Measurements from ENCODE around the gene TPTE2. TPM values are rescaled to one million over a fixed set of nuclear protein-coding genes. Genes with fewer than 3 reads are reported as not detected.
"Not testable (repeated sequence)": the region's sequence is repeated elsewhere in the genome, so short reads cannot be mapped to it uniquely, and the experiment has no call there.

TPTE2 gene
- not detected for total RNA-seq
- polyA plus RNA-seq: 0.05 TPM
- long read RNA-seq, donor 1: 0 reads
- long read RNA-seq, donor 2, partial matches to known transcripts: 0 of 1 reads
- long read RNA-seq, donor 2, other reads (novel, unspliced or antisense): 1 of 1 reads
- long read RNA-seq, donor 3: 0 reads
- long read RNA-seq, donor 4: 0 reads

DNA sequence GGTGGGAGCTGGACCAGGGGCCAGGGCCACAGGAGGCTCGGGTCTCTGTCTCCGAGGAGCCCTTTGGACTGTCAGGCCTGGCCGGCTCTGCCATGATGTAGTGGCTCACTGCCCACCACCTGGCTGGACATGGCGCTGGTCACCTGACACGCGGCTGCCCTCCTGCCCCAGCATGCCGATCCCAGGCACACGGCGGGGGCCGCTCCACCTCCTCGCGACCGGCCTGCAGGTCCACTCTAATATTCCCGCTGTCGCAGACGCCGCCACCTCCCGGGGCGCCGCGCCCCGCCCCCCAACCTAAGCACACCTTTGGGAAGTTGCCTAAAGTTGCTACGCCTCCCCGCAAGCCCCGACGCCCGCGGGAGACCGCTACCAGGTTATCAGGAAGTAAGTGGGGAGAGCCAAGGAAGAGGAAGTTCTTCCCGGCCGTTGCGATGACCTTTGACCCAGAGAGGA is at the start of gene TPTE2:
TPTE2 (minus strand) TSS at position 406 of the 456 bp plus-strand sequence. CDS start 58,298 bp downstream, outside the sequence.
- H3K27ac ChIP-seq (ENCODE audit: low read length); H3K4me1 ChIP-seq (ENCODE audit: control insufficient read depth, insufficient read depth, low read length); H3K9me3 ChIP-seq (ENCODE audit: control insufficient read depth, low read length); H3K27me3 ChIP-seq (ENCODE audit: control insufficient read depth, insufficient read depth); H3K4me3 ChIP-seq (ENCODE audit: low read length); DNase-seq; intact Hi-C loops (cut with DNase I): not testable (repeated sequence)
- 87% methylated on average over 32 of the region's 32 CpGs for WGBS
- ATAC-seq: peak in 1 of 2 donors; percentile 14

DNA sequence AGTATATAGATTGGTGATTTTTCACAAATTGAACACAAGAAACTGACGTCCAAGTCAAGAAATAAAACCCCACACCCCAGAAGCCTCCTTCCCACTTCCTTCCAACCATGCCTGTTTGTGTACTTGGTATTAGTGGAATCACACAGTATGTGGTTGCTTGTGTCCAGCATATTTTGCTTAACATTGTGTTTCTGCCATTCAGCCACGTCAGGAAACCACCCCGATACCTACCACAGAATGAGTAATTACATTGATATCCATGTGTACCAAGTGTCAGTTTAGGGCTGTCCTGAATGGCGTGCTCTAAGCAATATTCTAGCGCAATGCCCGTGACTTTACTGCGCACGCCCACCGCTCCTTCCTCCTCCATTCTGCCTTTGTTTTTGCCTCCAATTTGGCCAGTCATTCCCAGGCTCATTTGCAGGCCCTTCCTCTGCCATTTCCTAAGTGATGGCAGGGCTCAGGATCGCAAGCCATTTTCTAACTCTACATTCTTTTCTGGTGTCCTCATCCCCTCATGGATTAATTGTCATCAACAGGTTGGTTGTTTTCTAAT is 46.3 kb upstream of the TPTE2 start:
- intact Hi-C loops (cut with DNase I): no loop called here
- ATAC-seq (no peak), DNase-seq (no peak)
- Histone ChIP-seq H3K4me1 (ENCODE audit: control insufficient read depth, insufficient read depth, low read length) (no peaks in the 10 kb centered on the region), H3K9me3 (ENCODE audit: control insufficient read depth, low read length) (no peaks in the 10 kb centered on the region), H3K27me3 (ENCODE audit: control insufficient read depth, insufficient read depth) (no peaks in the 10 kb centered on the region), H3K4me3 (ENCODE audit: low read length) (no peak overlapping the region), H3K27ac (ENCODE audit: low read length) (no peak overlapping the region)
- WGBS: 91% methylated on average over 10 of the region's 10 CpGs

DNA sequence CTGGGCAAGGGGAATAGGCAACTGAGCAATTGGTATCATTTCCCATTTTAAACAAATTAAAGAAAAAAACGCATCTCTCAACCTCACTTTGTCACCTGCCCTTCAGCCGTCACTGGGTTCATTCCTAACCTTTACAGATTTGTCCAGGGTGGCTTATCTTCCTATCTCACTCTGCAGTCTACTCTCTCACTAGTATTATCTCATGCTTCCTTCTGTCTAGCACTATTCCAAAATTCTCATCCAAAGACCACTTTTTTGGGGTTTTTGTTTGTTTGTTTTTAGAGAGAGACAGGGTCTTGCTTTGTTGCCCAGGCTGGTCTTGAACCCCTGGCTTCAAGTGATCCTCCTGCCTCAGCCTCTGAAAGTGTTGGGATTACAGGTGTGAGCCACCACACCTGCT is 45.4 kb upstream of the TPTE2 start:
- no peaks in the 10 kb centered on the region for H3K4me1 ChIP-seq (ENCODE audit: control insufficient read depth, insufficient read depth, low read length)
- intact Hi-C loops (cut with DNase I): no loop called here
- H3K27ac ChIP-seq (ENCODE audit: low read length): no peak overlapping the region
- no peak overlapping the region for H3K4me3 ChIP-seq (ENCODE audit: low read length)
- H3K27me3 ChIP-seq (ENCODE audit: control insufficient read depth, insufficient read depth): no peaks in the 10 kb centered on the region
- no peaks in the 10 kb centered on the region for H3K9me3 ChIP-seq (ENCODE audit: control insufficient read depth, low read length)
- ATAC-seq: no peak
- 94% methylated on average over 2 of the region's 2 CpGs for WGBS
- DNase-seq: no peak

DNA sequence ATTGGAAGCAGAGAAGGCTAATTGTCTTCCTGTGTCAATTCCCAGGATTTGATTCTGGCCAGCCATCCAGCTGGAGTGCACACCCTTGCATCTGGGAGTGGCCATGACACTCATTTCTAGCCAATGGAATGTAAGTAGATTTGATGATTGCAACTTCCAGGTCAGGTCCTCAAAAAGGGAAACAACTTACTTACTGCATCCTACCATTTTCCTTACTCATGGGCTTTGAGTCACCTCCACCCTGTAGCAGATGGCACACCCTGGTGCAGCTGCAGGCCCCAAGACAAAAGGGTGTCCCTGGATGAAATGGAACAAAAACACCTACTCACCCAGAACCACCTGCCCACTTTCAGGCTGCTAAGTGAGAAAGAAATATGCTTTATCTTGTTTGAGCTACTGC is 44.8 kb upstream of the TPTE2 start:
- Histone ChIP-seq H3K27ac (ENCODE audit: low read length) (no peak overlapping the region), H3K4me3 (ENCODE audit: low read length) (no peak overlapping the region), H3K4me1 (ENCODE audit: control insufficient read depth, insufficient read depth, low read length) (no peaks in the 10 kb centered on the region), H3K27me3 (ENCODE audit: control insufficient read depth, insufficient read depth) (no peaks in the 10 kb centered on the region), H3K9me3 (ENCODE audit: control insufficient read depth, low read length) (no peaks in the 10 kb centered on the region)
- ATAC-seq (no peak), DNase-seq (no peak)
- intact Hi-C loops (cut with DNase I): no loop called here

DNA sequence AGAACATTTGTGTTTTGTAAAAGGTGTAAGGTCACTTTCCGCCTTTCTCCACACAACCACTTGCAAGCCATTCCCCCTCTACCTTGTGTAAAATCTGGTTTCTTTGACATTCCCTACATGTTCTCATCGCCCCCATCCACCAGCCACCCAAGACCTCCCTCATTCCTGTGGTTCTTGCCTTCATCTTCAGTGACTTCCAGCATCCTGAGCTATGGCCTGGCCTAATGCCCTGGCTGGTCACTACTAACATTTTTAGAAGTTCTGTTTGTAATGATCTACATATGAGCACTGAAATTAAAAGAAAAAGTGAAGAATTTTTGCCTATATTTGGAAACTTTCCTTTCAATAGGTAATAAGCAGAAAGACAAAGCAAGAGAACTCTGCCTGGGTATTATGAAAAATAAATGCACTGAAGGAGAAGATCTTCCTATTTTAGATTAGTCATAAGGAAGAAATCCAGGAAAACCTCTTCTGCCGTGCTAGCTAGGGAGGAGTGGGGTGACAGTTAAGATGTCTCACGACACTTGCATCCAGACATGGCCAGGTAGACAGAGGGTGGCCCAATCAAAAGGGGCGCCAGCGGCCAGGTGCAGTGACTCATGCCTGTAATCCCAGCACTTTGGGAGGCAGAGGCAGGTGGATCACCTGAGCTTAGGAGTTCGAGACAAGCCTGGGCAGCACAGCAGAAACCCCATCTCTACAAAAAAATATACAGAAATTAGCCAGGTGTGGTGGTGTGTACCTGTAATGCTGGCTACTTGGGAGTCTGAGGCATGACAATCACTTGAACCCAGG is 44.0 kb upstream of the TPTE2 start:
- 93% methylated on average over 7 of the region's 7 CpGs for WGBS
- Histone ChIP-seq H3K27me3 (ENCODE audit: control insufficient read depth, insufficient read depth) (no peaks in the 10 kb centered on the region), H3K4me1 (ENCODE audit: control insufficient read depth, insufficient read depth, low read length) (no peaks in the 10 kb centered on the region), H3K4me3 (ENCODE audit: low read length) (no peak overlapping the region), H3K9me3 (ENCODE audit: control insufficient read depth, low read length) (no peaks in the 10 kb centered on the region), H3K27ac (ENCODE audit: low read length) (no peak overlapping the region)
- no peak for DNase-seq
- intact Hi-C loops (cut with DNase I): no loop called here
- no peak for ATAC-seq

DNA sequence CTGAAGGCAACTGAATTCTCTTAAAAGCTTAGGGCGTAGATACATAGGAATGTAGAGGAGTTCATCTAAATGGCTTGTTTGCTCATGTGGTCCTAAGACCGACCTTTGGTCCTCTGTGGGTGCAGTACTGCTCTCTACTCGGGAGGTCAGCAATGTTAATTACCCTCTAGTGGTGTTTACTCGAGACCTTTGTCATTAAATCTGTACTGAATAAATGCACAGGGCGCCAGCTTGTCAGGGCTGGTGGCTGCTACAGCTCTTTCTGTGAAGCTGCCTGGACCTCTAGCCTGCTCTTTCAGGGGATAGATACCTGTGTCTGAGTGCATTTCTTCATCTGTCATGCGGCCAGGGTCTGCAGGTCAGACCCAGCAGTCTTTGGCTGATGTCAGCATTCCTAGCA is 43.0 kb upstream of the TPTE2 start:
- WGBS: 77% methylated on average over 6 of the region's 6 CpGs
- no peaks in the 10 kb centered on the region for H3K9me3 ChIP-seq (ENCODE audit: control insufficient read depth, low read length)
- intact Hi-C loops (cut with DNase I): no loop called here
- H3K4me3 ChIP-seq (ENCODE audit: low read length): no peak overlapping the region
- H3K4me1 ChIP-seq (ENCODE audit: control insufficient read depth, insufficient read depth, low read length): no peaks in the 10 kb centered on the region
- no peak for DNase-seq
- no peak for ATAC-seq
- no peaks in the 10 kb centered on the region for H3K27me3 ChIP-seq (ENCODE audit: control insufficient read depth, insufficient read depth)
- no peak overlapping the region for H3K27ac ChIP-seq (ENCODE audit: low read length)

DNA sequence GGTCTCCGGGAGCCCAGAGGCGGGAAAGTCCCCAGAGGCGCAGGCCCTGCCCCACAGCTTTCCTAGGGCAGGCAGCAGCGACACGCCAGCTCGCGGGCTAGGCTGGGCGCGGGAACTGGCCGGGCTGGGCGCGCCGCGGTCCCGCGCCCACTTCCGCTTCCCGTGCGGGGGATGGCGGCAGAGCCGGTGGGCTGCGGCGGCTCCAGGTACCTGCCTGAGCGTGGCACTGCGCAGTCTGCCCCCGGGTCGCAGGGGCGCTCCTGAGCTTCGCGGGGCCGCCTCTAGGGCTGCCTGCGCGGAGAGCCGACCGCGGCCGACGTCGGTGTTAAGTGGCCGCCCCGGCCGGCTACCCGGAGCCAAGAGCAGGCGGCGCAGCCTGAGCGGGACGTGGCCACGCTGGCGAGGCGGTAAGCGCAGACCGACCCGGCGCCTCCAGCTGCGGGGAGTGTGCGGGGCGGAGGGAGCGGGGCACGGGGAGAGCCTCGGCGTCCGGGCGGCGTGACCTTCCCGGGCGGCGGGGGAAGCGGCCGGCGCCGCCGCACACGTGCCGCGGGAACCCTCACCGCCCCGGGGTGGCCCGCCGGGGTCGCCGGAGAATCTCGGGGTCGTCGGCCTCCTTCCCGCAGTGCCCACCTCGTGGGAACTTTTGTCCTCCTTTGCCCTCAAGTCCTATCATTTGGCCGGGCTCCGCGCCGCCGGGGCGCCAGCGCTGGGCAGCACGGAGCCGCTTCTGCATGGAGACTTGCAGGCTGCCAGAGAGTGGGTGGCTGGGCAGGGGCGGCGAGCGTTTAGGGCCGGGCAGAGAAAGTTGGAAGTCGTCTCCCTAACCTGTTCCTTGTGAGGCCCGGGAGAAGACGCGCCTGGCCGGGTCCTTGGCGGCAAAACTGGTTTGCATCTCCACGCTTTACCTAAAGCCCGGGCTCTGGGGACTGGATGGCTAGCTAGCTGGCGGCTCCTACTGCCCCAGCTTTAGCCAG is 40.7 kb upstream of the TPTE2 start:
- H3K27ac ChIP-seq (ENCODE audit: low read length): no peak overlapping the region

DNA sequence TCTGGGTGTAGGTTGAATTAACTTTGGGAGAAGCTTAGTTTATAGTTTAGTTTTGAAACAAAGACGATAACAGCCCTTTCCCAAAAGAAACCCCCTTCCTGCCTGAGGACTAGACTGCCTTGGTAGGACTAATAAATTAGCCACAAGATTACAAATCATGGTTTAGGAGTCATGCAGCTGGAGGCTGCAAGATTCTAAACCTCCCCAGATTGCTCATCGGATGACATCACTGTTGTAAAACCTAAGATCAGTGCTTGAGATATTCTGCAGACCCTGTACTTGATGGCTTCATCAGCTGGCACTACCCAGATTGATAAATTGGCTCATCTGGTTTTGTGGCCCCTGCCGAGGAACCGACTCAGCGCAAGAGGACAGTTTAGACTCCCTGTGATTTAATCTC is 36.2 kb upstream of the TPTE2 start:
- H3K4me1 ChIP-seq (ENCODE audit: control insufficient read depth, insufficient read depth, low read length): no peaks in the 10 kb centered on the region
- 83% methylated on average over 5 of the region's 5 CpGs for WGBS
- DNase-seq (no peak), ATAC-seq (no peak)
- H3K27ac ChIP-seq (ENCODE audit: low read length): no peak overlapping the region
- intact Hi-C loops (cut with DNase I): no loop called here
- no peaks in the 10 kb centered on the region for H3K9me3 ChIP-seq (ENCODE audit: control insufficient read depth, low read length)
- no peaks in the 10 kb centered on the region for H3K27me3 ChIP-seq (ENCODE audit: control insufficient read depth, insufficient read depth)
- H3K4me3 ChIP-seq (ENCODE audit: low read length): no peak overlapping the region

More for the DNA sequence above, 40.7 kb upstream of the TPTE2 start:
- Histone ChIP-seq H3K4me1 (ENCODE audit: control insufficient read depth, insufficient read depth, low read length) (no peaks in the 10 kb centered on the region), H3K27me3 (ENCODE audit: control insufficient read depth, insufficient read depth) (no peaks in the 10 kb centered on the region), H3K4me3 (ENCODE audit: low read length) (peak overlapping the region; percentile 52), H3K9me3 (ENCODE audit: control insufficient read depth, low read length) (no peaks in the 10 kb centered on the region)
- intact Hi-C loops (cut with DNase I): no loop called here
- DNase-seq: peak; percentile 52 to 82 (median 74)
- 1% methylated on average over 108 of the region's 108 CpGs for WGBS
- ATAC-seq: peak; percentile 90 to 91

DNA sequence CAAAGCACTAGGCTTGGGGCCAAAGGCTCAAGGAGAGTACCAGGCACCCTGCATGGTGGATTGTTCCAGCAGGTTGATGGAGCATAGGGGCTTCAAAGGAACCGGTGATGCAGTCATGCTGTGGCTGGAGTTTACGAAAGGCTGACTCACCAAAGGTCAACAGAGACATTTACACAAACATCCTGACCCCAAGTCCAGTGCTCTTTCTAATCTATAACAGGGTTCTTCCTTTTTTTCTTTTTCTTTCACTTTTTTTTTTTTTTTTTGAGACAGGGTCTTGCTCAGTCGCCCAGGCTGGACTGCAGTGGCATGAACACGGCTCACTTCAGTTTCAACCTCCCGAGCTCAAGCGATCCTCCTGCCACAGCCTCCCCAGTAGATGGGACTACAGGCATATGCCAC is 35.6 kb upstream of the TPTE2 start:
- no peak for ATAC-seq
- no peak for DNase-seq
- Histone ChIP-seq H3K9me3 (ENCODE audit: control insufficient read depth, low read length) (no peaks in the 10 kb centered on the region), H3K4me3 (ENCODE audit: low read length) (no peak overlapping the region), H3K4me1 (ENCODE audit: control insufficient read depth, insufficient read depth, low read length) (no peaks in the 10 kb centered on the region), H3K27me3 (ENCODE audit: control insufficient read depth, insufficient read depth) (no peaks in the 10 kb centered on the region), H3K27ac (ENCODE audit: low read length) (no peak overlapping the region)
- intact Hi-C loops (cut with DNase I): no loop called here
- WGBS: 85% methylated on average over 6 of the region's 6 CpGs

DNA sequence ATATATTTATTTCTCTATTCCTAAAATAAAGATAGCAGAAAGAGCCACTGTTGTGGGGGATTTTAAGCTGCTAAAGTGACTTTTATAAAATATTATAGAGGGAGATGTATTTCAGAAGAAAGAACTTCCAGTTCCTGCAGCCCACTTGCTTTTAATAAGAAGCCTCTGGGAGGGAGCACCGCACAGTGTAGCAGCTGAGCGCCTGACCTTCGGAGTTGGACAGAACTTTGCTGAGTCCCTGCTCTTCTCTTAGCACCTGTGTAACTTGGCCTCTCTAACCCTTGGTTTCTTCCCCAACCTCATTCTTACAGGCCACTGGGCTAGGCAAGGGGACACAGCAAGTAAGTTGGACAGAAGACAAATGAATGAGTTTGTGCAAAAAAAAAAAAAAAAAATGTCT is 34.8 kb upstream of the TPTE2 start:
- Histone ChIP-seq H3K4me3 (ENCODE audit: low read length) (no peak overlapping the region), H3K9me3 (ENCODE audit: control insufficient read depth, low read length) (no peaks in the 10 kb centered on the region), H3K27me3 (ENCODE audit: control insufficient read depth, insufficient read depth) (no peaks in the 10 kb centered on the region), H3K27ac (ENCODE audit: low read length) (no peak overlapping the region), H3K4me1 (ENCODE audit: control insufficient read depth, insufficient read depth, low read length) (no peaks in the 10 kb centered on the region)
- no peak for DNase-seq
- ATAC-seq: no peak
- intact Hi-C loops (cut with DNase I): no loop called here
- 97% methylated on average over 3 of the region's 3 CpGs for WGBS
